ENCODE measurements around the gene STAC2. TPM values are rescaled to one million over a fixed set of nuclear protein-coding genes. Genes with fewer than 3 reads are reported as not detected.

Gene STAC2
- total and polyA plus RNA-seq, 2 of the 13 experiments (the other 11 are each of a cell fraction or from before 2014, with no cell fraction given), result not detected

GRCh38 chr17:39235555-39236449, 10.1 kb upstream of the STAC2 start:
- Histone ChIP-seq H3K4me1 (ENCODE audit: insufficient read depth, low read length) (peaks cover 14% of the 10 kb centered on the region; the same call in 1 of the 2 replicates), H3K9ac (ENCODE audit: insufficient read depth, low read depth, low read length) (no peak overlapping the region), H3K4me3 (replicated peaks in 1 of 3; ENCODE audit: insufficient read depth in 1 of 3, low read depth in 2 of 3, low read length in 3 of 3) (no peak overlapping the region), H2AFZ (ENCODE audit: low read length) (no peak overlapping the region), H3K9me3 (ENCODE audit: low read length) (no peaks in the 10 kb centered on the region), H3K36me3 (replicated peaks in 1 of 2; ENCODE audit: control insufficient read depth in 1 of 2, insufficient read depth in 2 of 2, low read length in 2 of 2) (no peaks in the 10 kb centered on the region), H3K27me3 (ENCODE audit: control insufficient read depth in 1 of 2, insufficient read depth in 2 of 2, low read length in 2 of 2) (peaks cover 2 to 24% of the 10 kb centered on the region in 2 experiments; a peak in 4 of 5 replicates), H3K27ac (ENCODE audit: extremely low read length, insufficient read depth, low read length) (no peak overlapping the region), H4K20me1 (ENCODE audit: insufficient read depth, low read length) (no peaks in the 10 kb centered on the region), H3K79me2 (ENCODE audit: insufficient read depth, low read length) (no peaks in the 10 kb centered on the region), H3K4me2 (ENCODE audit: low read depth, low read length) (no peak overlapping the region)
- intact Hi-C loops (cut with micrococcal nuclease; ENCODE audit: unreplicated experiment), result loop anchor here (10.0 kb wide), 1 partner anchor 251 kb away; no protein-coding TSS in a partner anchor
- CTCF ChIA-PET (ENCODE audit: low intra/inter-chr PET ratio, low total read pairs), result interaction anchor here (1.4 to 1.5 kb wide), 3 partner anchors 9 to 41 kb away, joined by 3 to 7 read pairs (median 4); no protein-coding TSS in a partner anchor
- DNase-seq (ENCODE audit: low spot score) (peak; percentile 60), FAIRE-seq (peak; percentile 75), ATAC-seq (peak; percentile 55)
- in situ Hi-C loops (cut with HindIII; ENCODE audit: extremely low pct_ligation_motif_present, low pct_unique_long_range_greater_than_20kb), result no loop called here
- 23% methylated on average over 15 of the region's 18 CpGs for WGBS (ENCODE audit: low lambda C conversion rate)
- BruUV-seq (replicated peaks), result no TSS peak
- POLR2A ChIA-PET, result interaction anchor here (1.9 kb wide), 1 partner anchor 36 kb away, joined by 7 read pairs; the partner anchor contains the start of gene RPL19
- TF ChIP-seq ZNF556 (CRISPR knock-in tag; IDR thresholded peaks at IDR 0.05; ENCODE audit: borderline replicate concordance) (peak; percentile 51; the same call in 1 of the 2 replicates), NFATC3 (CRISPR knock-in tag; IDR thresholded peaks at IDR 0.05) (no peak), ZNF574 (CRISPR knock-in tag; IDR thresholded peaks at IDR 0.05) (peak; percentile 59; the same call in 1 of the 2 replicates), CTCF (CRISPR knock-in tag; IDR thresholded peaks at IDR 0.05) (peak; percentile 78), ADNP (CRISPR knock-in tag; IDR thresholded peaks at IDR 0.05) (peak; percentile 71; the same call in 1 of the 2 replicates), FOXP1 (IDR thresholded peaks at IDR 0.05) (no peak), FOXP1 (CRISPR knock-in tag; IDR thresholded peaks at IDR 0.05) (no peak), HIVEP1 (CRISPR knock-in tag; IDR thresholded peaks at IDR 0.05) (no peak), ZNF652 (CRISPR knock-in tag; IDR thresholded peaks at IDR 0.05; ENCODE audit: borderline replicate concordance, low read depth) (no peak), ZNF800 (CRISPR knock-in tag; IDR thresholded peaks at IDR 0.05) (no peak), JARID2 (CRISPR knock-in tag; IDR thresholded peaks at IDR 0.05; ENCODE audit: insufficient replicate concordance) (no peak), ZNF432 (CRISPR knock-in tag; IDR thresholded peaks at IDR 0.05; ENCODE audit: borderline replicate concordance) (no peak), RAD21 (CRISPR knock-in tag; IDR thresholded peaks at IDR 0.05) (peak; percentile 18; the same call in 1 of the 2 replicates), HIC2 (CRISPR knock-in tag; IDR thresholded peaks at IDR 0.05; ENCODE audit: low read depth) (0 out of 2 replicates have a peak, but pooled peaks have one; percentile 22), STAG1 (CRISPR knock-in tag; IDR thresholded peaks at IDR 0.05) (peak; percentile 25; the same call in 1 of the 2 replicates)
